ENCODE measurements around the gene EEF2. TPM values are rescaled to one million over a fixed set of nuclear protein-coding genes. Genes with fewer than 3 reads are reported as not detected.

EEF2 gene
- total and polyA plus RNA-seq, 4 donors, result 969 to 1,851 (median 1,406) TPM

DNA sequence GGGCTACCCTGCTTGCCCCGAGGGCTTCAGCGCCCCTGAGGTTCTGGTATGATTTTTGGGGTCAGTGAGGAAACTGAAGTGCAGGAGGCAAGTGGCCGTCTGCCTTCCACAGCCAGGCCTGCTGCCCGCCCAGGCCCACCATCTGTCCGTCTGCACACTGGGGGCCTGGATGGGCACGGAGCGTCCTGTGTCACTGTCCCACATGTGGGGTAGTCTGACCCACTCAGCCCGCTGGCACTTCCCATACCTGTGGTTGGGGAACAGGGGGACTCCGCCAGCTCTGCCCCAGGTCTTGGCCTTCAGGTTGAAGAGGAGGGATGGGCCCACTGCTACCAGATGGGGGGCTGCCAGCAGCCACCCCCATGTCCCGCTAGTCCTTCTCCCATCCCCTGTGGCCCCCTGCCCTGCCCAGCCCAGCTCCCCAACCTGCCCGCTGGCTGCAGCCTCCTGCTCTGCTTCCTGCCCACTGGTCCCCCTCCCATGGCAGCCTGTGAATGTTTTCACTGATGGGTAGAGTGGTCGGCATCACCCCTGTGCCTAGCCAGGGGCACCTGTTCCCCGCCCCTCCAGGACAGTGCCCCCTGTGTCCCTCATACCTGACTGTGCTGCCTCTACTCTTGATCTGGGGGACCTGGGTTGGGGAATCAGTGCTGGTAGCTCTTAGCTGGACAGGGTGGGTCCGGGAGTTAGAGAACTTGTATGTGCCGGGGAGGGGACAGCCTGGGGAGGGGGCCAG lies 31.8 kb upstream of the EEF2 start:
- Histone ChIP-seq H3K36me3 (ENCODE audit: control insufficient read depth in 1 of 2, insufficient read depth in 2 of 2, low read length in 1 of 2) (peaks cover 0 to 4% of the 10 kb centered on the region in 2 donors), H3K27me3 (ENCODE audit: control insufficient read depth in 1 of 2, insufficient read depth in 2 of 2, low read length in 1 of 2) (no peaks in the 10 kb centered on the region), H3K4me1 (ENCODE audit: control insufficient read depth in 1 of 2, insufficient read depth in 2 of 2, low read length in 2 of 2) (no peaks in the 10 kb centered on the region), H3K27ac (ENCODE audit: low read depth in 1 of 2, low read length in 2 of 2) (no peak overlapping the region), H3K4me3 (ENCODE audit: low read length in 2 of 2) (no peak overlapping the region), H3K9me3 (ENCODE audit: control insufficient read depth, low read length) (no peaks in the 10 kb centered on the region)
- ATAC-seq (ENCODE audit: low FRiP score) (no peak), DNase-seq (no peak)
- WGBS, 2 donors, result 91 to 97% methylated on average over 15 of the region's 15 CpGs
- intact Hi-C loops (cut with DNase I), result no loop called here

DNA sequence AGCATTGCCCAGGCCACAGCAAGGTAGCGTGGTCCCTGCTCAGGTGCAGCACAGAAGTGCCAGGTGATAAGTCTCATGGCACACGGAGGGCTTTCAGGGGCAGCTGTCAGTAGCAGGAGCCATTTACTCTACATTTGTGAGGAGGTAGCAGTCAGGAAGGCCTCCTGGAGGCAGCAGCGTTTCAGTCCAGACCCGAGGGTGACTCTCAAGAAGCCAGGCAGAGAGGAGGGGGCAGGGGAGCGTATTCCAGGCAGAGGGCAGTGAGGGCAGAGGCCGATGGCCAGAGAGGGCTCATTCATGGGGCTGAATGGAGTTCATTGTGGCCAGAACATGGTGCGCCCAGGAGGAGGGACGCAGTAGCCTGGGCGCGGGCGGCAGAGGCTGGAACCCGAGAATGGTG lies 31.2 kb upstream of the EEF2 start:
- WGBS, 2 donors, result 88% methylated on average over 12 of the region's 12 CpGs
- no peak for ATAC-seq (ENCODE audit: low FRiP score)
- H3K4me1 ChIP-seq (ENCODE audit: control insufficient read depth in 1 of 2, insufficient read depth in 2 of 2, low read length in 2 of 2), result no peaks in the 10 kb centered on the region
- H3K36me3 ChIP-seq (ENCODE audit: control insufficient read depth in 1 of 2, insufficient read depth in 2 of 2, low read length in 1 of 2), result peaks cover 0 to 4% of the 10 kb centered on the region in 2 donors
- H3K27me3 ChIP-seq (ENCODE audit: control insufficient read depth in 1 of 2, insufficient read depth in 2 of 2, low read length in 1 of 2), result no peaks in the 10 kb centered on the region
- no peaks in the 10 kb centered on the region for H3K9me3 ChIP-seq (ENCODE audit: control insufficient read depth, low read length)
- DNase-seq, result no peak
- intact Hi-C loops (cut with DNase I), result no loop called here
- no peak overlapping the region for H3K4me3 ChIP-seq (ENCODE audit: low read length in 2 of 2)
- H3K27ac ChIP-seq (ENCODE audit: low read depth in 1 of 2, low read length in 2 of 2), result no peak overlapping the region

DNA sequence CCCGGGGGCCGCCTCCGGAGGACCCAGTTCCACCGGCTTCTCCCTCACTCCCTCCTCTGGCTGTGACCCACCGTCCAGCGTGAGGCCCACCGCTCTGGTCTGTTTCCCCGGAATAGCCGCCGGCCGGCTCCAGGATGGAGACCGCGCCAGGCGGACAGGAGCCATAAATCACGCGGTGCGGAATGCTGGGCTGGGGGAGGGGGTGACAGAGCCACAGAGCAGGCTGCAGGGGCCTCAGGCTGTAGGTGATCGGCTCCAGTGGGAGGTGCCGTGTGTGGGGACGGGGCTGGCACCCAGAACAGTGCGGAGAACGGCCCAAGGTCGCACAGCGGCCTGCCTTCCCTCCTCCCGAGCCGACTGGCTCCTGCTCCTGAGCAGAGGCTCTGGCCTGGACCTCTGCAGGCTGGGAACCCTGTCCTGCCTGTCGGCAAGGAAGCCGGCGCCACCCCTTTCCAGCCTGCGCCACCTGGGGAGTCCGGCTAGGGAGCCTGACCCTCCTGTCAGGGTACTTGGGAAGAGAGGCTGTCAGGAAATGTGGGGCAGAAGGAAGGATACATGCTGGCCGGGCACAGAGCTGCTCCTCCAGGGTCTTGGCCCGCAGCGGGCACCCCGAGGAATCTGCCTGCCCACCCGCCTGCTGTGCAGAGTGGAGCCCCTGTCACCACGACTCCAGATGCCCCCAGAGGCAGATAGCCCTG lies 30.6 kb upstream of the EEF2 start:
- no peaks in the 10 kb centered on the region for H3K4me1 ChIP-seq (ENCODE audit: control insufficient read depth in 1 of 2, insufficient read depth in 2 of 2, low read length in 2 of 2)
- H3K4me3 ChIP-seq (ENCODE audit: low read length in 2 of 2), result no peak overlapping the region
- no peak for DNase-seq
- H3K27ac ChIP-seq (ENCODE audit: low read depth in 1 of 2, low read length in 2 of 2), result no peak overlapping the region
- ATAC-seq (ENCODE audit: low FRiP score), result peak; percentile 28
- intact Hi-C loops (cut with DNase I), result no loop called here
- H3K36me3 ChIP-seq (ENCODE audit: control insufficient read depth in 1 of 2, insufficient read depth in 2 of 2, low read length in 1 of 2), result peaks cover 0 to 4% of the 10 kb centered on the region in 2 donors
- H3K27me3 ChIP-seq (ENCODE audit: control insufficient read depth in 1 of 2, insufficient read depth in 2 of 2, low read length in 1 of 2), result no peaks in the 10 kb centered on the region
- H3K9me3 ChIP-seq (ENCODE audit: control insufficient read depth, low read length), result no peaks in the 10 kb centered on the region
- WGBS, 2 donors, result 28 to 38% methylated on average over 37 of the region's 37 CpGs

DNA sequence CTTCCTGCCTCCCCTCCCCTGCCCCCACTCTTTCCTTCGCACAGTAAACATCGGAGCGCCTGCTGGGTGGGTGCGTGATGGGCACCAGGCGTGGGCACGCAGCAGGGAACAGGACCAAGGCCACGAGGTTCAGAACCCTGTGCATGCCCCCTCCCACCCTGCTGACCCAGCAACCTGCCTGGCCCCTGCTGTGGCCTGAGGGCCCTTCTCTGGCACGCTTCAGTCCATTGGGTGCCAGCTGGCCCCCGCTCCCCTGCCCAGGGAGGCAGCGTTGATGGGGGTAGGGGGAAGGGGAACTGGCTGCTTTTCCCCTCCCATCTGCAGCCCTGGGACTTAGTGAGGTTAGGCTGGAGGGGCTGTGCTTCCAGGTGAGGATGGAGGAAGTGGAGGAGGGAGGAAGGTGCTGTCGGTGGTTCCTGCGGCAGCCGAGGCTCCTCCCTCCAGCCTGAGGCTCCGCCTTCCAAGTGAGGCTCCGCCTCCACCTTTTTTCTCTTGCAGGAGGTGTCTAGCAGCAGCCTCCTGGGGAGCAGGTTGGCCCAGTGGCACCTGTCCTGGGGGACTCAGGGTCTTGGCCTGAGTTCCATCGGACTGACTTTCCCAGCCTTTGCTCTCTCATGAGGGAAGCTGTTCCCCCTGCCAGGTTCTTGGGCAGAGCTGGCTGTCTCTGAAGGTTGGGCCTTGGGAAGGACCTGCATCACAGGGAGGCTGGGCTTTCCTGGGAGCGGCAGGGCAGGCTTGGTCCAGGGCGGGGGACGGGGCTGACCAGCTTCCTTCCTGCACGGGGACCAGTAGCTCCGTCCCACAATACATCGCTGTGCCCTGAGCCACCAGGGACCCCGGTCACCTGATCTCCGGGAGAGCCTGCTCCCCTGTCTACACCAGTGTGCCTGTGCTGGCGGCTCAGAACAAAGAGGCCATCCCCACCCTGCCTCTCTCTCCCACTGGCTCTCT lies 29.6 kb upstream of the EEF2 start:
- WGBS, 2 donors, result 40 to 52% methylated on average over 25 of the region's 25 CpGs
- H3K27me3 ChIP-seq (ENCODE audit: control insufficient read depth in 1 of 2, insufficient read depth in 2 of 2, low read length in 1 of 2), result no peaks in the 10 kb centered on the region
- DNase-seq, result no peak
- intact Hi-C loops (cut with DNase I), result no loop called here
- H3K4me3 ChIP-seq (ENCODE audit: low read length in 2 of 2), result no peak overlapping the region
- ATAC-seq (ENCODE audit: low FRiP score), result peak; percentile 65
- no peaks in the 10 kb centered on the region for H3K4me1 ChIP-seq (ENCODE audit: control insufficient read depth in 1 of 2, insufficient read depth in 2 of 2, low read length in 2 of 2)
- H3K9me3 ChIP-seq (ENCODE audit: control insufficient read depth, low read length), result no peaks in the 10 kb centered on the region
- peaks cover 0 to 4% of the 10 kb centered on the region in 2 donors for H3K36me3 ChIP-seq (ENCODE audit: control insufficient read depth in 1 of 2, insufficient read depth in 2 of 2, low read length in 1 of 2)
- H3K27ac ChIP-seq (ENCODE audit: low read depth in 1 of 2, low read length in 2 of 2), result no peak overlapping the region

DNA sequence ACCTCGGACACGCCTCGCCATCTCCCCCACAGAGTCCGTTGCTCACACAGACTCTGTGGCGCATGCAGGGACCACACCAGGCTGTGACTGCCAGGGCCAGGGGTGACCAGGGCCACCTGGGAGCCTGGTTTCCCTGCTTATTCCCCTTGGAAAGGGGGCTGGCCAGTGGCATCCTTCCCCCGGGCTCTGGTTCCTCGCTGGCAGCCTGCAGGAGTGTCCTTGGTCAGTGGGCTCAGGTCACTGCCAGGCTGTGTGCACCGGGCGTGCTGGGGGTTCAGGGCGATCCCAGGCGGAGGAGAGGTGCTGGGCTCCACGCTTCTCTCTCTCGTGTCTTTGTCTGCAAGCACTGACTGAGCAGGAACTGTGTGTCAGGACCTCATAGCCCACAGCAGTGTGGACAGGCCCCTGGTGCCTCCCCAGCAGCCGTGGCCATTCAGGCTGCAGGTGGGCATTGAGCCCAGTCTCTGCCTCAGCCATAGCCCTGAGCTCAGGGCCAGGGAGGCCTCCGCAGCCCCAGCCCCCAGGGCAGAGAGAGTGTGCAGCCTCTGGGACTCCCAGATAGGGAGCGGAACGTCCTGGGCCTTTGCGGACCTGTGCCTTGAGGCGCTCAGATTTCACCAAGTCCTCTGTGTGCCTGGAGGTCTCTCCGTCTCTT lies 28.8 kb upstream of the EEF2 start:
- intact Hi-C loops (cut with DNase I), result no loop called here
- H3K9me3 ChIP-seq (ENCODE audit: control insufficient read depth, low read length), result no peaks in the 10 kb centered on the region
- no peaks in the 10 kb centered on the region for H3K4me1 ChIP-seq (ENCODE audit: control insufficient read depth in 1 of 2, insufficient read depth in 2 of 2, low read length in 2 of 2)
- H3K36me3 ChIP-seq (ENCODE audit: control insufficient read depth in 1 of 2, insufficient read depth in 2 of 2, low read length in 1 of 2), result peaks cover 0 to 4% of the 10 kb centered on the region in 2 donors
- no peak overlapping the region for H3K4me3 ChIP-seq (ENCODE audit: low read length in 2 of 2)
- 82 to 86% methylated on average over 20 of the region's 20 CpGs for WGBS, 2 donors
- ATAC-seq (ENCODE audit: low FRiP score) (no peak), DNase-seq (no peak)
- no peaks in the 10 kb centered on the region for H3K27me3 ChIP-seq (ENCODE audit: control insufficient read depth in 1 of 2, insufficient read depth in 2 of 2, low read length in 1 of 2)
- H3K27ac ChIP-seq (ENCODE audit: low read depth in 1 of 2, low read length in 2 of 2), result no peak overlapping the region

DNA sequence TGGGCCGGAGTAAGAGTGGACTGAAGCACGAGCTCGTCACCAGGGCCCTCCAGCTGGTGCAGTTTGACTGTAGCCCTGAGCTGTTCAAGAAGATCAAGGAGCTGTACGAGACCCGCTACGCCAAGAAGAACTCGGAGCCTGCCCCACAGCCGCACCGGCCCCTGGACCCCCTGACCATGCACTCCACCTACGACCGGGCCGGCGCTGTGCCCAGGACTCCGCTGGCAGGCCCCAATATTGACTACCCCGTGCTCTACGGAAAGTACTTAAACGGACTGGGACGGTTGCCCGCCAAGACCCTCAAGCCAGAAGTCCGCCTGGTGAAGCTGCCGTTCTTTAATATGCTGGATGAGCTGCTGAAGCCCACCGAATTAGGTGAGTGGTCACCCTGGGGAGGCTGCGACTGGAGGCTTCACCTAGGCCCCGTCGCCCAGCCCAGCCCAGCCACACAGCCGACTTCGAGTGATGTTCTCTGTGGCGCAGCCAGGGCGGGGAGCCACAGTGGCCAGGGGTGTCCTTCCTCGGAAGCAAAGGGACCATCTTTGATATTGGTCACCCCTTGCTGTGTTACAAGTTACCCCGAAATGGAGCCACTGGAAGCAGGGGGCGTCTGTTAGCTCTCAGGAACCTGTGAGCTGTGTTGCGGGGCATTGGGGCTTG lies 27.8 kb upstream of the EEF2 start:
- Histone ChIP-seq H3K36me3 (ENCODE audit: control insufficient read depth in 1 of 2, insufficient read depth in 2 of 2, low read length in 1 of 2) (peaks cover 0 to 4% of the 10 kb centered on the region in 2 donors), H3K27me3 (ENCODE audit: control insufficient read depth in 1 of 2, insufficient read depth in 2 of 2, low read length in 1 of 2) (no peaks in the 10 kb centered on the region), H3K27ac (ENCODE audit: low read depth in 1 of 2, low read length in 2 of 2) (no peak overlapping the region), H3K4me1 (ENCODE audit: control insufficient read depth in 1 of 2, insufficient read depth in 2 of 2, low read length in 2 of 2) (no peaks in the 10 kb centered on the region), H3K9me3 (ENCODE audit: control insufficient read depth, low read length) (no peaks in the 10 kb centered on the region), H3K4me3 (ENCODE audit: low read length in 2 of 2) (no peak overlapping the region)
- ATAC-seq (ENCODE audit: low FRiP score), result no peak
- intact Hi-C loops (cut with DNase I), result no loop called here
- no peak for DNase-seq
- WGBS, 2 donors, result 91 to 94% methylated on average over 33 of the region's 33 CpGs

DNA sequence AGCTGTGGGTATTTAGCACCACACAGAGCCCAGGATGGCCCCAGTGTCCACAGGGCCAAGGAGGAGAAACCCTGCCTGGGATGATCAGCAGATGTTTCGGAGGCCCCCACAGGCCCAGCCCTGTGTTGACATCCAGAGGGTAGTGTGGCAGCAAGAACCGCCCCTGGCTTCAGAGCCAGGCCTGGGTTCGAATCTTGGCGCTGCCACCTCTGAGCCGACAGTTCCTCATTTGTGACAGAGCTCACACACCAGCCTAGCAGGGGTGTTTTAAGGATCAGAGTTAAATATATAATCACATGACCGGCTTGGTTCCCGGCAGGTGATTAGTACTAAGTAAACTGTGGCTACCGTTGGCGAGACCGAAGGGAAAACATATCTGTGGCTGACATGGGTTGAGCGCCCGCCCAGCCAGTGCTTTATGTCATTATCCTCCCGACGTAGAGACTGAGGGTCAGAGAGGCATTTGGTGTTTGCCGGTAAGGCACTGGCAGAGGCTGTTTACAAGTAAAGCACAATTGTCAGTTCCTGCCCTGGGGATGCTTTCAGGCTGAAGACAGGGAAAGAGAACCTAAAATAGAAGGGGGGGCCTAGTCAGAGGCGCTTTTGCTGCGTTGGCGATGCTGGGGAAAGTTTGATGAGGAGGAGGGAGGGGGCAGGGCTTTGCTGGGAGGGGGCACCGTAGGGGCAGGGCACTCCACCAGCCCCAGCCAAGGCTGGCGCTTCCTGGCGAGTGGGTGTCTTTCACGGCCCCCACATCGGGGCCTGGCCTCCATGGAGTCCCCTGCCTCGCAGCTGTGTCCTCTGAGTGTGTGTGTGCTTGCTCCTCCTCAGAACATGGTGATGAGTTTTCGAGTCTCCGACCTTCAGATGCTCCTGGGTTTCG lies 27.1 kb upstream of the EEF2 start:
- Histone ChIP-seq H3K27me3 (ENCODE audit: control insufficient read depth in 1 of 2, insufficient read depth in 2 of 2, low read length in 1 of 2) (no peaks in the 10 kb centered on the region), H3K4me1 (ENCODE audit: control insufficient read depth in 1 of 2, insufficient read depth in 2 of 2, low read length in 2 of 2) (no peaks in the 10 kb centered on the region), H3K9me3 (ENCODE audit: control insufficient read depth, low read length) (no peaks in the 10 kb centered on the region), H3K4me3 (ENCODE audit: low read length in 2 of 2) (no peak overlapping the region), H3K36me3 (ENCODE audit: control insufficient read depth in 1 of 2, insufficient read depth in 2 of 2, low read length in 1 of 2) (peaks cover 0 to 4% of the 10 kb centered on the region in 2 donors), H3K27ac (ENCODE audit: low read depth in 1 of 2, low read length in 2 of 2) (no peak overlapping the region)
- DNase-seq (no peak), ATAC-seq (ENCODE audit: low FRiP score) (no peak)
- intact Hi-C loops (cut with DNase I), result no loop called here
- 87% methylated on average over 27 of the region's 27 CpGs for WGBS, 2 donors
